Activated T-cell treated with anti-CD3 and anti-CD28 coated beads, Interleukin-2, amount 50 U/mL, for 1 hour (primary cell): ENCODE data around the gene DUSP19.

Experiments used
- DNase-seq: peaks from one replicate; pipeline ENCODE4 v3.0.0-alpha.2; 2020

DUSP19 gene

DNA sequence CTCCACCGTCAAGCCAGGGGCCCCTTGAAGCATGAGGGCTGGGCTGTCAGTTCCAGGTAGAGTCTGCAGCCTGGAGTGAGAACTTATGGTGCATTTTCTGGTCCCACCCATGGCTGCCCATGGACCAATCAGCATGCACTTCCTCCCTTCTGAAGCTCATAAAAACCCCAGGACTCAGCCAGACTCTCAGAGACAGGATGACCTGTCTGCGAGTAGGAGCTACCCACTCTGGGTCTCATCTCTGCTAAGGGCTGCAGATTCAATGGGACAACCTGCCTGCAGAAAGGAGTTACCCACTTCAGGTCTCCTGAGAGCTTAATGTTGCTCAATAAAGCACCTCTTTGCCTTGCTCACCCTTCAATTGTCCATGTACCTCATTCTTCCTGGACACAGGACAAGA is 9.4 kb upstream of the DUSP19 start:
- no peak for DNase-seq

DNA sequence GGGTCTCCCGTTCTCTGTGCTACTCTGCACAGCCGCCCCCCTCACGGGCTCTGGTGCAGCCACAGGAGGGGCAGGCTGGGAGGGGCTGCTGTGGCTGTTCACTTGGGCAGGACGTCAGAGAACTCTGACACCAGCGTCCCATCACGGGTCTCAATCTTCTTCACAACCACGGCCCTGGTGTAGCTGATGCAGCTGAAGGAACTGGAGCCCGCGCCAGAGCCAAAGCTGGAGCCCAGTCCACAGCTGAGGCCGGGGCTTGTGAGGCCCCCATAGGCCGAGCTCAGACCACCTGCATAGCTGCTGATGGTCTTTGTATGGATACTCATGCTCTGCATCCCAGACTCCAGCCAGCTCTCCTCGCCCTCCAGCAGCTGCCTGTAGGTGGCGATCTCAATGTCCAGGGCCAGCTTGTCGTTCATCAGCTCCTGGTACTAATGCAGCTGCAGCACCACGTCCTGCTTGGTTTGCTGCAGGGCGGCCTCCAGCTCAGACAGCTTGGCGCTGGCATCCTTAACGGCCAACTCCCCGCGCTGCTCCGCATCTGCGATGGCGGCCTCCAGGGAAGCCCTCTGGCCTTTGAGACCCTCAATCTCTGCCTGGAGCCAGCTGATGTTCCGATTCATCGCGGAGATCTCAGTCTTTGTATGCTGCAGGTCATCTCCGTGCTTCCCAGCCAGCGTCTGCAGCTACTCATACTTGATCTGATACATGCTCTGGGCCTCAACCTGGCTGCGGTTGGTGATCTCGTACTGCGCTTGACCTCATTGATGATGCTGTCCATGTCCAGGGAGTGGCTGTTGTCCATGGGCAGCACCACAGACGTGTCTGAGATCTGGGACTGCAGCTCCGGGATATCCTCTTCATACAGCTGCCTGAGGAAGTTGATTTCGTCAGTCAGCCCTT is 7.4 kb upstream of the DUSP19 start:
- no peak for DNase-seq

DNA sequence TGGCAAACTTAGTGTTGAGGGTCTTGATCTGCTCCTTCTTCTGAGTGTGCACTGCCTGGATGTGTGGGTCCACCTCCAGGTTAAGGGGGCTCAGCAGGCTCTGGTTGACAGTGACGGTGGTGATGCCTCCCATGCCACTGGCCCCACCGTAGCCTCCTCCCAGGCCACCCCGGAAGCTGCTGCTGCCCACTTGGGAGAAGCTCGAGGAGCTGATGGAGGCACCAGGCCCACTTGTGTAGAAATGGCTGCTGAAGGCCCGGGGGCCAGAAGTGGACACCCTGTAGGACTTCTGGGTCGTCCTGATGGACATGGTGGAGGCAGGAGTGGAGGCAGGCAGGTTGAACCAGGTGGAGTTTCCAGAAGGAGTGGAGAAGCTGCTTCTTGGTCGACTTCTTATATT is 6.4 kb upstream of the DUSP19 start:
- DNase-seq, result no peak

DNA sequence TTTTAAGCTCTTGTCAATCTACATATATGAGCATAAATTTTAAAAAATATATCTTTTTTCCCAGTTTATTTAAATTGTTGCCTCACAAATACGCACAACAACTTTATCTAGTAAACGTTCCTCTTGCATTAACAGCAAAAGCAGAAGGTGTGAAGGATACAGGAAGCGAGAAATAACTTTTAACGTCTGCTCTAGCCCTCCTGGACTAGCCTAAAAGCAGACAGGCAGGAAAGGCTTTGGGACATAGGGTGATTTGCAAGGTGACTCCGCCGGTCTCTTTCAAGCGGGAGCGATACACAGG is 434 bp upstream of the DUSP19 start:
- no peak for DNase-seq

DNA sequence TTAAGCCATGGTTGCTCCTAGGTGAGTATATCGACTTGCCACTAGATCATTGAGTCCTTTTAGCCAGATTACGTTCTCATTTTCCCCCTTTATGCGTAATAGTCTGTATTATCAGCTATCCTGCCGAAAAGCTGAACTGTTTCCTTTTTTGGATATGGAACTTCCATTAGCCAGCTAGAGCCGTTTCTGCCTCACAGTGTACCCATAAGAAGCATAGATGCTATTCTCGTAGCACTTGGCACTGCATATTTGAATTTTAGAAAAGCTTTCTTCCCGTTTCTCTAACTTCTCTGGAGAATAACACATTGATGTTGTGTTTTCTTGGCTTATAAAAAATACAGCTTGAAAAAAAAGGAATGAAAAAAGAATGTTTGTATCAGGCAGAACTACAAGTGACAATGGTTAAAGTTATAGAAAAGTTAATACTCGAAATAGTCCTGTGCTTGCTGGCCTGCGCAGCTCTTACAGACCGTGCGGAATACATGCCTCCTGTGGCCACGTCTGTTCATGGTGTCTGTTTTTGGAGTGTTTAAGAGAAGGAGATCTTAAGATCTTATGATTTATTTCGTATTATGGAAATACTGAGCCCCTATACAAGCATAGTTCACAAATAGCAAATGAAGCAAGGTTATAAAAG is 710 bp downstream of the DUSP19 start:
- no peak for DNase-seq

DNA sequence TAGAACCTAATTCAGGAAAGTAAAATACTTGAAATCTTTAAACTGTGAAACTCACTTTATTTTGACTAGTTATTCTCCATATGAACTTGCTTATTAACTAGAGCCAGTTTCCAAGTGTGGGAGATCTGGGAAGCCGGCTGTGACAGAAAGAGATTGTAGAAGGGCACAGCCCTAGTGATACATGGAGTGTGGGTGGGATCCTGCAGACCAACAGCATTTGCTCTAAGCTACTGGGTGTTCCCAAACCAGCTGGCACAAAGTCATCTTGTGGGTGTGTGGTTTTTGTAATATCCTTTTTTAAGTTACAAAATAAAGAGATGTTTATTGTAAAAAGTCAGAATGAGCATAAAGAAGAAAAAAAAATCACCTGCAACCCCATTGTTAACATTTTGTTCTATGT is 3.4 kb downstream of the DUSP19 start:
- no peak for DNase-seq

DNA sequence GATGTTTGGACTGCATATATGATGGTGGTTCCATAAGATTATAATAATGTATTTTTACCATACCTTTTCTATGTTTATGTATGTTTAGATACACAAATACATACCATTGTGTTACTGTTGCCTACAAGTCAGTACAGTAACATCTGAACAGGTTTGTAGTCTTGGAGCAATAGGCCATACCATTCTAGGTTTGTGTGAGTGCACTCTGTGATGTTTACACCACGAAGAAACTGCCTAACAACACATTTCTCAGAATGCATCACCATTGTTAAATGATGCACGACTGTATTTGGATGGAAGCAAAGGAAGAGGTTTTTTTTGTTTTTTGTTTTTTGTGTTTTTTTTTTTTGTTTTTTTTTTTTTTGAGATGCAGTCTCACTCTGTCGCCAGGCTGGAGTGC is 9.5 kb downstream of the DUSP19 start:
- DNase-seq, result no peak

DNA sequence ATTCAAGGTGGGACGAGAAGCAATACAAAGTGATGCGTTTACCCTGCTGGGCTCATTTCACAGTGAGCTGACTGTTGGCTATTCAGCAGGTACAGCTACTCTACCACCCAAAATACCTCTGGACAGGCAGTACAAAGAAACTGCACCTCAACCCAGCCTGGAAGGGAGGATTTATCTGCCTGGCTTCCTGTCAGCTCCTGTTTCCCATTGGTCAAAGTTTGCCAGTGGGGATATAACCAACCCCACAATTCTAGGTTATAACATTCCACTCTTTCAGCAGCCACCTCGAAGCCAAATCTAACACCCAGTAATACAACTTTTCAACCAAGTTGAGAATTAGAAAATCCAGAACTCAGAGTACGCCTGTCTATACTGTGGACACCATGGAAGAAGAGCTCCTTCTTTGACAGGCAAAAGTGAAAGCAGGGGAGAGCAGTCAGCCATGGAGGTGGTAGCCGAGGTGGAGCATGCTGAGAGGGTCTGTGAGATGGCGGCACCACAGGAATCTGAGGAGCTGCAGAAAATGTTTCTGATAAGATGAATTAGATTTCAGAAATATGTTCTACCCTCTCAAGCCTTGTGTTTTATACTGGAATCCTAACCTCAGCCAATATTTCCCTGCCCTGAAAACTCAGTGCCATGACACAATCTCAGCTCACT is 10.8 kb downstream of the DUSP19 start:
- no peak for DNase-seq

DNA sequence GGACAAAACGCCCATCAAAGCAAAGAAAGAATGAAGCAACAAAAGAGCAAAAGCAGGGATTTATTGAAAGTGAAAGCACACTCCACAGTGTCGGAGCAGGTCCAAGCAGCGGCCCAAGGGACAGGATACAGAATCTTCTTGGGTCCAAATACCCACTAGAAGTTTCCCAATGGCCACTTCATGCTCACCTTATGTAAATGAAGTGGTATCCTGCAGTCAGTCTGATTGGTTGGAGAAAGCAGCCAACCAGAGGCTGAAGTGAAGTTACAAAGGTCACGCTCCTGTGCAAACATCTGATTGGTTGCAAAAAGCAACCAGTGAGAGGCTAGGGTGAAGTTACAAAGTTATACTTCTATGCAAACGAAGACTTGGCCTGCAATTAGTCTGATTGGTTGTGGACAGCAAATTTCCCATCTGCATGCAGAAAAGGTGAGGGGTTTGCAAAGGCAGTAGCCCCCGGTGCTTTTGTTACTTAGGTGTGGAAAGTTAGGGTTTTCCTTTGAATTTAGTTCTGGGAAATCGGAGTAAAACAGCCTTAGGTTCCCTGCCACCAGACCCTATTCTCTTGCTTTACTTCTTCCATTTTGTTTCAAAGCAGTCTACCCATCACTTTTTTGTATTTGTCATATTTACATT is 12.9 kb downstream of the DUSP19 start:
- no peak for DNase-seq

DNA sequence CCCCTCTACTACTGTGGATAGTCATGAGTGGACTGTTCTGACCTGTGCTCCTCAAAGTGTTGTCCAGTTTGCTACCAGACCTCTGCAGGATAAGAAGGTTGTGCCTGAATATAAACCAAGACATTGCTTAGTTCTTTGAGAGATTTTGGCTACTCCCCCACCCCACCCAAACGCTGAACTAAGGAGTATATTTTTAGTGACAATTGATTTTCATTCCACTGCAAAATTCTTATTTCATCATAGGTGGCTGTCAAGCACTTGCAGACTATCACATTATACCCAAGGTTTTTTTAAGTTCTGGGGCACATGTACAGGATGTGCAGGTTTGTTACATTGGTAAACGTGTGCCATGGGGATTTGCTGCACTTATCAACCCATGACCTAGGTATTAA is 13.4 kb downstream of the DUSP19 start:
- no peak for DNase-seq

DNA sequence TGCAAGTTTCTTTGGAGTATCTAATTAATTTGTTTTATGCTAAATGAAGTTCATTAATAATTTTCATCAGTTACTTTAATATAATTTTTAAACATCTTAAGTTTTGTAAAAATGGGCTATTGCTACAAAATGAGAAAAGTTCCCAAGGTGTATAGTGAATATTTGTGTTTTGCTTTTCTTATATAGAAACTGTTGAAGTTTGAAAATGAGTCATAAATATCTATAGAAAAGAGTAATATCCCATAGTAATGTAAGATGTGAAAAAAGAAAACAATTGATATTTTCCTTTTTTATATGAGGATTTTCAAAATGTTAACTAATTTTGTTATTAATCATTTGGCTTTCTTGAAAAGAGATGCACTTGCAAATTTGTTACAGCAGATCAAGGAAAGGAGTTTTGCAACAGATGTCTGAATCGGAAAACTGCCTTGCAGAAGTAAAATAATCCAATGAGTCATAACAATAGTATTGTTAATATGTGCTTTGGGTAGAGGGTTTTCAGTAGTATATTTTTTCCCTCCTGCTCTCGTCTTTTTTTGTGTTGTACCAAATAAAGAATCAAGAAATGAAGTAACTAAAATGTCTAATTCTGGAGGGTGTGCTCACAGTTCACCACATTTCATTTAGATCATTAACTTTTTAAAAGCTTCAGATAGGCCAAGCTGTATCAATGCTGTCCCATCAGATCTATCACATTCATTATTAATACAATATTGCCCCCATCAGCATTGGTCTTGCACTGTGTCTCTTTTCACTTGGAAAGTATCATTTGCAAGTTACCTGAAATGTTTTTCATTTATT is 15.5 kb downstream of the DUSP19 start:
- DNase-seq, result no peak

DNA sequence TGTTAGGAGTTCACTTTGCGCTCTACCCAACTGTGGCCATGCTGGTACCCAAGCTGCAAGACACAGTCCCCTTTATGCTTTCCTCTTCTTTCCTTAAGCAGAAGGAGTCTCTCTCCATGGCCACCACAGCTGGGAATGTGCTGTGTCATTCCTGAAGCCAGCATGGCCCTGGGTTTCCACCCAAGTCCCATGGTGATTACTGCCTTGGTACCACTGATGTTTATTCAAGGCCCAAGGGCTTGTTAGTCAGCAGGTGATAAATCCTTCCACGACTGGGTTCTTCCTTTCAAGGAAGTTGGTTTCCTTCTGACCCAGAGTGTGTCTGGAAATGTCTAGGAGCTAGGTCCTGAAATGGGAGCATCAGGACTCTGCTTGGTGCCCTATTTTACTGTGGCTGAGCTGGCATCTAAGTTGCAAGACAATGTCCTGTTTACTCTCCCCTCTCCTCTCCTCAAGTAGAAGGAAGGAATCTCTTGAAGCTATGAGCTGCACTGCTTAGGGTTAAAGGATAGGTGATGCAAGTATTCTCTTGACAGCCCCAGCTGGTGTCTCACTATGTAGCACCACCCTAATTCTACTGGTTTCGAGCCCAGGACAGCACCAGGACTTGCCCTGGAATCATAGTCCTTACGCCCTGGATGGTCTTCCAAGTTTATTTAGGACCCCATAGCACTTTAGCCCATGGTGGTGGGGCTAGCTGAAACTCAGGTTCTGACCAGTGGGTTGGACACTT is 27.0 kb downstream of the DUSP19 start:
- DNase-seq, result no peak

DNA sequence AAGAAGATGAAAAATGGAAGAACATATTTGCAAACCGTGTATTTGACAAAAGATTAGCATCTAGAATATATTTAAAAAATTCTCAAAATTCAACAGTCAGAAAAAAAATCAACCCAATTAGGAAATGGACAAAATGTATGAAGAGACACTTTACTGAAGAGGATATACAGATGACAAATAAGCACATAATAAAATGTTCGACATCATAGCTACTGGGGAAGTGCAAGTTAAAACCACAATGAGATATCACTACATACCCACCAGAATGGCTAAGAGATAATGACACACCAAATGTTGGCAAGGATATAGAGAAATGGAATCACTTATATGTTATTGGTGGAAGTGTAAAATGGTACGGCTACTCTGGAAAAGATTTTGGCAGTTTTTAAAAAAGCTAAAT is 34.0 kb downstream of the DUSP19 start:
- DNase-seq, result no peak

DNA sequence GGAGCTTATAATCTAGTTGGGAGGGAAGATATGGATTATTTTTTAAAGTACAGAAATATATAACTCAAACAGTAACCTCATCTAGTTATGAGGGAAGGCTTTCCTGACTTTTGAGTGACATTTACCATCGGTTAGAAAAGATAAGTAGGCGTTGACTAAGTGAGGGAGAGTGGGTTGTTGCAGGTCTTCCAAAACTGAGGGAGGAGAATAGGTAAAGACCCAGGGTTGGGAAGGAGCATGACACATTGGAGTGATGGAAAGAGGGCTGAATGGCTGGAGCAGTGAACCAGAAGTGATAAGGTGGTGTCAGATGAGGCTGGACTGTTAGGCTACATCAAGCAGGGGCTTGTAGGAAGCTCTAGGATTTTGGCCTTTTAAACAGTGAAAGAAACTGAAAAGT is 35.1 kb downstream of the DUSP19 start:
- DNase-seq, result no peak

DNA sequence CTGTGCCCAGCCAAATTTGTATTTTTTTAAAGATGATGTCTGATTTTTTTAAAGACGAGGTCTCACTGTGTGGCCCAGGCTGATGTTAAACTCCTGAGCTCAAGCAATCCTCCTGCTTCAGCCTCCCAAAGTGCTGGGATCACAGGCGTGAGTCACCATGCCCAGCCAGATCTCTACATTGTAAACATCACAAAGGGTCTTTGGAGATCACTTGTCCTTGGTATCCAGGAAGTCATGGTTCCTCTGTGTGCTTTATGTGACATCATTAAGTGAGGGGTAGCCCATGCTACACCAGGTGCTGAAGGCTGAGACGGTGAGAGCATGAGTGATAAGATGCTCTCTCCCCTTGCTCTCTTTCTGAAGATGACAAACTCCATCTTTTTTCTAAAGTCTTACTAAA is 38.7 kb downstream of the DUSP19 start:
- no peak for DNase-seq

DNA sequence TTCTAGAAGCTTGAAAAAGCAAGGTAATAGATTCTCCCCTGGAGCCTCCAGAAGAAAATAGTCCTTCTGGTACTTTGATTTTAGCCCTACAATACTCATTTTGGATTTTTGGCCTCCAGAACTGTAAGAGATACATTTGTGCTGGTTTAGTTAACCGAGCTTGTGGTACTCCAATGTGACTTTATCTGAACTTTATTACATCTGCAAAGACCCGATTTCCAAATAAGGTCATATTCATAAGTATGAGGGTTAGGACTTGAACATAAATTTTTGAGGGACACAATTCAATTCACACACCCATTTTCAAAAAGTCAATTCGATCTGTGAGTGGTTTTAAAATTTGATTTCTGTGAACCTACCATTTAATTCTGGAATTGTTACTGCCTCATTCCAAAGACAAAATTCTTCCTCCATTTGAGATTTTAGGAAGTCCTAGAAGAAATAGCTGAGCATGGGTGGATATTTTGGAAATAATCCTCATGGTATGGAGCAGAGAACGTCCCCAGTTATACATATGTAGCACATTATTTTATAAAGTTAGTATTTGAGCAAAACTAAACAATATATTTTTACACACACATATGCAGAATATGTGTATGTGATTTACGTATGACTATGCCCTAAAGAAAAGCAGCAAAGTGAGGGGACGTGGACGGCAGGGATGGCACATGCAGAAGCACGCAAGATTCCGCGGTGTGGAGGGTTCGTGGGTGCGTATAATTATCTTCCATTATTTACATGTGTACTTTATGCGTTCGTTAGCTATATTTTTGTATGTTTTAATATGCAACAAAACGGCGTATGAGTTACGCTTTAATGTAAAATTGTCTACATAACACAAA is 44.8 kb downstream of the DUSP19 start:
- no peak for DNase-seq

DNA sequence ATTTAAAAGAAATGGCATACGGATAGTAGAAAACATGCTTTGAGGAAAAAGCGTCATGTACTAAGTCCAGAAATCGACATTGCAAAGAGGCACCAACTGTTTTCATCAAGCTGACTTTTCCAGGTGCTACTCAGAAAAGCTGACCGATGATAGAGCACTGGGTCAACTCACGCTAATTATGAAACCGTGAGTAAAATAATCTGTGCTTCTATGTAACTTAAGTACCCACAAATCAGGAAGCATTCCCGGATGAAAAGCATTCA is 45.3 kb downstream of the DUSP19 start:
- DNase-seq, result no peak

DNA sequence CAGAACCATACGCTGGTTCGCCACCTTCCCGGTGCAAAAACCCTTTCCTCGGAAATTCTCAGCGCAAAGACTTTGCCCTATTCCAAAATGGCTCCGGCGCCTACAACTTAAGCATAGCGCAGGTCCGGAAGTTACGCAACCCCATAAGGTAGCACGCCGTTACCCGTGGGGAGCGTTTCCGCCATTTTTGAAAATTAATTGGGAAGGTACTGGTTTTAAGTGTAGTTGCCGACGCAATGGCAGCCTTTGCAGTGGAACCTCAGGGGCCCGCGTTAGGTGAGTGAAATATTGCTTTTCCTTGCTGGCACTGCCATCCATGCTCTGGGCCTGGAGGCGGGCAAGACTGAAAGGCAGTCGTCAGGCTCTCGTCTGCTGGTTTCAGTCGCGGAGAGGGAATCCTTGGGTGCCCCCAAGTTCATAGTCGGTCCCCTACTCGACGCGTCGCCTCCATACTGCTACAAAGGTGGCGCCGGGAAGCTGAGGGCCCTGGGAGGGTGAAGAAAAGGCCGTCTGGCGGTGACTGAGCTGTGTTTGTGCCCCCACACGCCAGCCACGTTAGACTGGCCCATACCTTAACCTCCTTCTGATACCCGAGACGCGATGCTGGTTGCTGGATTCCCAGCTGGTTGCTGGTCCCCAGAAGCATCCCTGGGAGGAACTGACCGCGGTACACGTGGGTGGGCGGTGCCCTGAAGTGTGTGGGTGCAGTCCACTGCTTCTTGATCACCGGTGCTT is 45.8 kb downstream of the DUSP19 start, which contains the start of gene NUP35:
Gene NUP35, plus strand, starts transcription at position 222 of the 735 bp plus-strand sequence. Its CDS starts 15 bp downstream, at position 237.
- peak; percentile 88 for DNase-seq

DNA sequence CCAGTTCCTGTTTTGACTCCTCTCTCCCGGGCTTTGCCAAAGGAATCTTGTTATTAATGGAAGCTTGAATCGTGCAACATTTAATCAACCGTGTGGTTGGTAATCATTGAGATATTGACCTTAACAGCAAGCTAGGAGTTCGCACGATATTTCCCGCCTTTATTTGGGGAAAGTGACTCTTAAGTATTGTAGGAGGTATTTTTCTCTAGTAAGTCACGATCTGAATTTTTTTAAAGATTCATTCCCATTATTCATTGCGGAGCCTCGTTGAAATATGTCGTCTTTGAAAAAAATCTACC is 46.4 kb downstream of the DUSP19 start:
- DNase-seq, result no peak

DNA sequence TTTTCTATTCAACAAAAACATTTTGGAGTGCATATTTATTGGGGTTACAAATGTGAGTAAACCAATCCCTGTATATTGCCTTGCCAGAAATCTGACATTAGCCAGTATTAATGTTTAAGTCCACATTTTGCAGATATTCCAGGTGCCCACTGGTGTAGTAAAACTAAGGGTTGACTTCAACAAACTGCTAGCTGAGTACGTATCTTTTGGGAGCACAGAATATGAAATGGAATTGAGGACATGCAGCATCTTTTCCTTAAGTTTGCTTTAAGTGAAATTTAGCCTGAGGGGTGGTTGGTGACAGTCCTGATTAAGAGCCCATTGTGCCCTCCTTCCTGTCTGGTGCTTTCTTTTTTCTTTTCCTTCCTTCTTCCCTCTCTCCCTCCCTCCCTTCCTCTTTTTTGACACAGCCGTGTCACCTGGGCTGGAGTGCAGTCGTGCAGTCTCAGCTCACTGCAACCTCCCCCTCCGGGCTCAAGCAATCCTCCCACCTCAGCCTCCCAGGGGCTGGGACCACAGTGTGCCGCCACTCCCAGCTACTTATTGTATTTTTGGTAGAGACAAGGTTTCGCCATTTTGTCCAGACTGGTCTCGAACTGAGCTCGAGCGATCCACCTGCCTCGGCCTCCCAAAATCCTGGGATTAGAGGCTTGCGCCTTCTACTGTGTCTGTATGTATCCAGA is 47.3 kb downstream of the DUSP19 start:
- DNase-seq, result no peak
